Measurements from ENCODE around the gene BCHE.

GRCh38 chr3:165874663-165875489, 37.7 kb upstream of the BCHE start:
- TF ChIP-seq CTCF (IDR thresholded peaks at IDR 0.05) (no peak), POLR2A (IDR thresholded peaks at IDR 0.05) (no peak), EP300 (IDR thresholded peaks at IDR 0.05) (no peak)

All from ovary (tissue), 3 donors.